ENCODE results near the gene UVRAG.

The UVRAG gene

GRCh38 chr11:76035020-76035419 lies 220.0 kb downstream of the UVRAG start:
- TF ChIP-seq CTCF (IDR thresholded peaks at IDR 0.05): no peak
- no peaks in the 10 kb centered on the region for H3K27me3 ChIP-seq (ENCODE audit: control insufficient read depth, insufficient read depth, low read length)
- no peaks in the 10 kb centered on the region for H3K4me1 ChIP-seq
- no peak overlapping the region for H3K4me2 ChIP-seq (ENCODE audit: low read length)
- H3K79me2 ChIP-seq: no peaks in the 10 kb centered on the region
- no peak overlapping the region for H3K9ac ChIP-seq
- no peaks in the 10 kb centered on the region for H3K9me3 ChIP-seq (ENCODE audit: control insufficient read depth, low read length)
- no peak overlapping the region for H3K27ac ChIP-seq
- H3K36me3 ChIP-seq (ENCODE audit: control insufficient read depth, insufficient read depth, low read length): no peaks in the 10 kb centered on the region
- H2AFZ ChIP-seq: no peak overlapping the region
- no peak overlapping the region for H3K4me3 ChIP-seq (ENCODE audit: low read depth, low read length)

GRCh38 chr11:76038608-76039007 lies 223.6 kb downstream of the UVRAG start:
- Histone ChIP-seq H3K36me3 (ENCODE audit: control insufficient read depth, insufficient read depth, low read length) (no peaks in the 10 kb centered on the region), H3K9me3 (ENCODE audit: control insufficient read depth, low read length) (no peaks in the 10 kb centered on the region), H3K27me3 (ENCODE audit: control insufficient read depth, insufficient read depth, low read length) (no peaks in the 10 kb centered on the region), H3K79me2 (no peaks in the 10 kb centered on the region), H3K4me1 (no peaks in the 10 kb centered on the region), H3K9ac (no peak overlapping the region), H3K4me3 (ENCODE audit: low read depth, low read length) (no peak overlapping the region), H3K27ac (no peak overlapping the region), H3K4me2 (ENCODE audit: low read length) (no peak overlapping the region), H2AFZ (no peak overlapping the region)
- no peak for TF ChIP-seq CTCF (IDR thresholded peaks at IDR 0.05)

- Histone ChIP-seq H2AFZ (no peak overlapping the region), H3K27ac (no peak overlapping the region), H3K4me3 (ENCODE audit: low read depth, low read length) (no peak overlapping the region), H3K36me3 (ENCODE audit: control insufficient read depth, insufficient read depth, low read length) (no peaks in the 10 kb centered on the region), H3K4me1 (no peaks in the 10 kb centered on the region), H3K4me2 (ENCODE audit: low read length) (no peak overlapping the region), H3K79me2 (no peaks in the 10 kb centered on the region), H3K9me3 (ENCODE audit: control insufficient read depth, low read length) (no peaks in the 10 kb centered on the region), H3K9ac (no peak overlapping the region), H3K27me3 (ENCODE audit: control insufficient read depth, insufficient read depth, low read length) (no peaks in the 10 kb centered on the region)
- no peak for TF ChIP-seq CTCF (IDR thresholded peaks at IDR 0.05)
These were observed 226.2 kb downstream of the UVRAG start for GRCh38 chr11:76041208-76041607.

GRCh38 chr11:76044750-76045320 lies 229.8 kb downstream of the UVRAG start:
- Histone ChIP-seq H3K79me2 (no peaks in the 10 kb centered on the region), H3K4me1 (no peaks in the 10 kb centered on the region), H3K9me3 (ENCODE audit: control insufficient read depth, low read length) (no peaks in the 10 kb centered on the region), H3K9ac (no peak overlapping the region), H3K27me3 (ENCODE audit: control insufficient read depth, insufficient read depth, low read length) (no peaks in the 10 kb centered on the region), H3K36me3 (ENCODE audit: control insufficient read depth, insufficient read depth, low read length) (no peaks in the 10 kb centered on the region), H3K4me3 (ENCODE audit: low read depth, low read length) (no peak overlapping the region), H2AFZ (no peak overlapping the region), H3K27ac (no peak overlapping the region), H3K4me2 (ENCODE audit: low read length) (no peak overlapping the region)
- TF ChIP-seq CTCF (IDR thresholded peaks at IDR 0.05): no peak

- H3K9ac ChIP-seq: no peak overlapping the region
- no peak overlapping the region for H3K27ac ChIP-seq
- H3K27me3 ChIP-seq (ENCODE audit: control insufficient read depth, insufficient read depth, low read length): no peaks in the 10 kb centered on the region
- TF ChIP-seq CTCF (IDR thresholded peaks at IDR 0.05): no peak
- no peaks in the 10 kb centered on the region for H3K79me2 ChIP-seq
- no peaks in the 10 kb centered on the region for H3K9me3 ChIP-seq (ENCODE audit: control insufficient read depth, low read length)
- H3K4me1 ChIP-seq: no peaks in the 10 kb centered on the region
- H3K4me3 ChIP-seq (ENCODE audit: low read depth, low read length): no peak overlapping the region
- no peaks in the 10 kb centered on the region for H3K36me3 ChIP-seq (ENCODE audit: control insufficient read depth, insufficient read depth, low read length)
- no peak overlapping the region for H2AFZ ChIP-seq
- no peak overlapping the region for H3K4me2 ChIP-seq (ENCODE audit: low read length)
These were observed 232.2 kb downstream of the UVRAG start for GRCh38 chr11:76047231-76047630.

Measured in parathyroid adenoma (tissue), 2 donors.